Thoracic aorta (tissue), 2 donors: ENCODE data around the gene MYPOP. TPM values are rescaled to one million over a fixed set of nuclear protein-coding genes. Genes with fewer than 3 reads are reported as not detected.
A peak's percentile ranks its signal among the peaks of the same experiment; 100 is the strongest.

Source experiments
- ATAC-seq: fragments of 150-250 bp; one replicate; pipeline ENCODE4 v1.8.0; 2017; ENCODE audit warnings: low read depth; ENCODE audit not compliant: insufficient number of reproducible peaks, low FRiP score
- DNase-seq: peaks from one replicate; pipeline ENCODE4 v3.0.0-alpha.2; 2020; ENCODE audit warnings: low spot score
- H3K27ac ChIP-seq, 2 donors: fragments of 200-600 bp; sonication (generic); 1 replicate in 1 of 2; 2 replicates in 1 of 2; pipeline ENCODE4 v1.5.1; 2016; ENCODE audit warnings: mild to moderate bottlenecking in 2 of 2, moderate library complexity in 2 of 2
- H3K27me3 ChIP-seq: fragments of 200-600 bp; sonication (generic); replicated peaks from 2 replicates; pipeline ENCODE4 v1.6.0; 2016; ENCODE audit warnings: mild to moderate bottlenecking; ENCODE audit not compliant: insufficient read depth
- H3K36me3 ChIP-seq: fragments of 200-600 bp; sonication (generic); one replicate; pipeline ENCODE4 v1.5.1; 2016
- H3K4me1 ChIP-seq, 2 donors: fragments of 200-600 bp; sonication (generic); 1 replicate in 1 of 2; 2 replicates in 1 of 2; pipeline versions ENCODE4 v1.5.1 to v1.6.0; 2016; ENCODE audit warnings: low read depth in 2 of 2, mild to moderate bottlenecking in 1 of 2; ENCODE audit not compliant: control insufficient read depth in 1 of 2
- H3K4me3 ChIP-seq: fragments of 200-600 bp; sonication (generic); 2 replicates; pipeline ENCODE4 v1.5.1; 2016; ENCODE audit warnings: mild to moderate bottlenecking
- H3K9me3 ChIP-seq: fragments of 200-600 bp; sonication (generic); 2 replicates; pipeline ENCODE4 v1.5.1; 2016
- CTCF ChIP-seq: fragments of 200-600 bp; sonication (generic); IDR thresholded peaks from one replicate; pipeline ENCODE4 v1.5.1; 2019; ENCODE audit warnings: antibody characterized with exemption
- total RNA-seq, 2 donors: library from RNA; depleted of rRNA; stranded (reverse); fragments of >200 nt; gene quantifications; one replicate each; pipeline versions ENCODE4 v1.1.0 to v1.2.3, GENCODE V29; 2016

MYPOP gene
- total RNA-seq, 2 donors from 2014 or later: 6.1 to 8.8 TPM

- no peaks in the 10 kb centered on the region for H3K27me3 ChIP-seq
- DNase-seq (no peak), ATAC-seq (no peak)
- no peaks in the 10 kb centered on the region for H3K4me1 ChIP-seq
- no peak overlapping the region for H3K27ac ChIP-seq
- H3K4me3 ChIP-seq: no peak overlapping the region
- H3K9me3 ChIP-seq: no peaks in the 10 kb centered on the region
- TF ChIP-seq CTCF: no peak
- H3K36me3 ChIP-seq: no peaks in the 10 kb centered on the region
Measured at GRCh38 chr19:45908956-45909355, 6.5 kb upstream of the MYPOP start.

- no peak overlapping the region for H3K4me3 ChIP-seq
- H3K9me3 ChIP-seq: no peaks in the 10 kb centered on the region
- no peak overlapping the region for H3K27ac ChIP-seq
- H3K27me3 ChIP-seq: no peaks in the 10 kb centered on the region
- H3K4me1 ChIP-seq: peaks cover under 1 to 10% of the 10 kb centered on the region in 2 donors
- no peaks in the 10 kb centered on the region for H3K36me3 ChIP-seq
- no peak for DNase-seq
- no peak for ATAC-seq
- no peak for TF ChIP-seq CTCF
Measured at GRCh38 chr19:45906221-45906620, 3.8 kb upstream of the MYPOP start.

- peaks cover 6 to 21% of the 10 kb centered on the region in 2 donors for H3K4me1 ChIP-seq
- H3K27ac ChIP-seq: no peak overlapping the region
- no peaks in the 10 kb centered on the region for H3K27me3 ChIP-seq
- ATAC-seq: no peak
- TF ChIP-seq CTCF: no peak
- H3K4me3 ChIP-seq: no peak overlapping the region
- H3K9me3 ChIP-seq: no peaks in the 10 kb centered on the region
- DNase-seq: no peak
- no peaks in the 10 kb centered on the region for H3K36me3 ChIP-seq
Measured at GRCh38 chr19:45905011-45905410, 2.6 kb upstream of the MYPOP start.

GRCh38 chr19:45902651-45903625 is 525 bp upstream of the MYPOP start:
- peaks cover 6 to 21% of the 10 kb centered on the region in 2 donors for H3K4me1 ChIP-seq
- ATAC-seq: peak; percentile 91
- no peaks in the 10 kb centered on the region for H3K9me3 ChIP-seq

More at GRCh38 chr19:45902651-45903625, 525 bp upstream of the MYPOP start:
- H3K27ac ChIP-seq: peak overlapping the region; percentile 52 to 76
- peaks cover 12% of the 10 kb centered on the region for H3K36me3 ChIP-seq
- no peaks in the 10 kb centered on the region for H3K27me3 ChIP-seq
- no peak for TF ChIP-seq CTCF
- H3K4me3 ChIP-seq: peak overlapping the region; percentile 89
- DNase-seq: peak; percentile 78
